ENCODE data around the gene EPHB1. TPM values are rescaled to one million over a fixed set of nuclear protein-coding genes. Genes with fewer than 3 reads are reported as not detected.
"Not testable (repeated sequence)": the region's sequence is repeated elsewhere in the genome, so short reads cannot be mapped to it uniquely, and the experiment has no call there.

EPHB1 gene
- total RNA-seq, 2 donors from 2014 or later = 0.68 to 0.71 TPM

DNA sequence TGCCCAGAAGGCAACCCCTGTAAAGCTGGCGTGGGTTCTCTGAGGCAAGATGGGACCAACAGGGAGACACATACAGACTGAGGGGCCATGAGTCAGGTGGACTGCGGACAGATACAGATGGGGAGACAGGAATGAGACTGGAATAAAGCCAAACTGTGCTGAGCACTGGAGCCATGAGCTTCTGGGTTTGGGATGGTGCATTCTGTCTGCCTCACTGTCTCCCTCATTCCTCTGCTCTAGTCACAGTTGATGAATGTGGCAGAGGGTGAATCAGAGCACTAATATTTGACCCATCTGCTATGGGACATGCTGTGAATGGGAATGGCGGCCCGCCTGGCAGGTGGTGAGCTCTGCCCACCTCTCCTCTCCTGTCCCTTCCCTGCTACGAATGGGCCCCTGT, 262.9 kb downstream of the EPHB1 start:
- TF ChIP-seq, protein P1, sequence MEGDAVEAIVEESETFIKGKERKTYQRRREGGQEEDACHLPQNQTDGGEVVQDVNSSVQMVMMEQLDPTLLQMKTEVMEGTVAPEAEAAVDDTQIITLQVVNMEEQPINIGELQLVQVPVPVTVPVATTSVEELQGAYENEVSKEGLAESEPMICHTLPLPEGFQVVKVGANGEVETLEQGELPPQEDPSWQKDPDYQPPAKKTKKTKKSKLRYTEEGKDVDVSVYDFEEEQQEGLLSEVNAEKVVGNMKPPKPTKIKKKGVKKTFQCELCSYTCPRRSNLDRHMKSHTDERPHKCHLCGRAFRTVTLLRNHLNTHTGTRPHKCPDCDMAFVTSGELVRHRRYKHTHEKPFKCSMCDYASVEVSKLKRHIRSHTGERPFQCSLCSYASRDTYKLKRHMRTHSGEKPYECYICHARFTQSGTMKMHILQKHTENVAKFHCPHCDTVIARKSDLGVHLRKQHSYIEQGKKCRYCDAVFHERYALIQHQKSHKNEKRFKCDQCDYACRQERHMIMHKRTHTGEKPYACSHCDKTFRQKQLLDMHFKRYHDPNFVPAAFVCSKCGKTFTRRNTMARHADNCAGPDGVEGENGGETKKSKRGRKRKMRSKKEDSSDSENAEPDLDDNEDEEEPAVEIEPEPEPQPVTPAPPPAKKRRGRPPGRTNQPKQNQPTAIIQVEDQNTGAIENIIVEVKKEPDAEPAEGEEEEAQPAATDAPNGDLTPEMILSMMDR (IDR thresholded peaks at IDR 0.05) = no peak
- DNase-seq (ENCODE audit: low spot score) (no peak), ATAC-seq (ENCODE audit: insufficient number of reproducible peaks, low FRiP score, low read depth) (no peak)
- H3K4me1 ChIP-seq (ENCODE audit: control insufficient read depth in 1 of 2, low read depth in 2 of 2) = no peaks in the 10 kb centered on the region
- no peaks in the 10 kb centered on the region for H3K9me3 ChIP-seq
- no peak overlapping the region for H3K4me3 ChIP-seq
- H3K36me3 ChIP-seq = no peaks in the 10 kb centered on the region
- no peak overlapping the region for H3K27ac ChIP-seq
- no peaks in the 10 kb centered on the region for H3K27me3 ChIP-seq (replicated peaks; ENCODE audit: insufficient read depth)

DNA sequence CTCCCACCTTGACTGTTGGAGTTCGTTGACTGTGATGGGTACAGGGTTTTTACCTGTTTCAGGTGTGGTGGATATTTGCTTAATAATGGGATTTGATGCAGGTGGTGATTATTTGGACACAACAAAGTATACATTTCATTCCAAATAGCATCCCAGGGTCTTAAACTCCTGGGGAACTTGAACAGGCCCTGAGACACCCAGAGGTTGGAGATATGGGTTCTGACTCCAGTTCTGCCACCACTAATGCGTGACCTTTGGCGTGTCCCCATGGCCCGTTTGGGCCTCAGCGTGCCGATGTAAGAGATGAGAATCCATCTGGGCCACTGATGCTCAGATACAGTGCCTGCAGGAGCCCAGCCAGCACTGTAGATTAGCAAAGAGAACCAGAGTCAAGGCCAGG, 264.5 kb downstream of the EPHB1 start:
- ATAC-seq (ENCODE audit: insufficient number of reproducible peaks, low FRiP score, low read depth) = no peak
- H3K27me3 ChIP-seq (replicated peaks; ENCODE audit: insufficient read depth) = no peaks in the 10 kb centered on the region
- no peak for DNase-seq (ENCODE audit: low spot score)

DNA sequence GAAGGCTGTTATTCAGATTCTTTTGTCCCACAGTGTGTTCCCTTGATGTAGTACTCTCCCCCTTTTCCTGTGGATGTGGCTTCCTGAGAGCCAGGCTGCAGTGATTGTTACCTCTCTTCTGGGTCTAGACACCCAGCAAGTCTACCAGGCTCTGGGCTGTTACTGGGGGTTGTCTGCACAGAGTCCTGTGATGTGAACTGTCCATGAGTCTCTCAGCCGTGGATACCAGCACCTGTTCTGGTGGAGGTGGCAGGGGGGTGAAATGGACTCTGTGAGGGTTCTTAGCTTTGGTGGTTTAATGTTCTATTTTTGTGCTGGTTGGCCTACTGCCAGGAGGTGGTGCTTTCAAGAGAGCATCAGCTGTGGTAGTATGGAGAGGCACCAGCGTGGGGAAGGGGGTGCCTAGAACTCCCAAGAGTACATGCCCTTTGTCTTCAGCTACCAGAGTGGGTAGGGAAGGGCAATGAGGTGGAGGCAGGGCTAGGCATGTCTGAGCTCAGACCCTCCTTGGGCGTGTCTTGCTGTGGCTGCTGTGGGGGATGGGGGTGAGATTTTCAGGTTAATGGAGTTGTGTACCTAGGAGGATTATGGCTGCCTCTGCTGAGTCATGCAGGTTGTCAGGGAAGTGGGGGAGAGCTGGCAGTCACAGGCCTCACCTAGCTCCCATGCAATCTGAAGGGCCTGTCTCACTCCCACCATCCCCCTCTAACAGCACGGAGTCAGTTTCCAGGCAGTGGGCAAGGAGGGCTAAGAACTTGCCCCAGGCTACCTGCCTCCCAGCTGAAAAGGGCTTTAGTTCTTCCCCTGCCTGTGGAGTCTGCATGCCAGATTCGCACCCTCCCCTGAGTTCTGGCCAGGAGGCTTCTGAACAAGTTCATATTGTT, 272.0 kb downstream of the EPHB1 start:
- not testable (repeated sequence) for H3K4me1 ChIP-seq (ENCODE audit: control insufficient read depth in 1 of 2, low read depth in 2 of 2); DNase-seq (ENCODE audit: low spot score); H3K4me3 ChIP-seq; ATAC-seq (ENCODE audit: insufficient number of reproducible peaks, low FRiP score, low read depth); H3K27me3 ChIP-seq (replicated peaks; ENCODE audit: insufficient read depth); H3K9me3 ChIP-seq; H3K27ac ChIP-seq; H3K36me3 ChIP-seq

More for the DNA sequence above, 264.5 kb downstream of the EPHB1 start:
- TF ChIP-seq, protein P1 (IDR thresholded peaks at IDR 0.05) = no peak
- Histone ChIP-seq H3K9me3 (no peaks in the 10 kb centered on the region), H3K4me3 (no peak overlapping the region), H3K4me1 (ENCODE audit: control insufficient read depth in 1 of 2, low read depth in 2 of 2) (no peaks in the 10 kb centered on the region), H3K36me3 (no peaks in the 10 kb centered on the region), H3K27ac (no peak overlapping the region)

DNA sequence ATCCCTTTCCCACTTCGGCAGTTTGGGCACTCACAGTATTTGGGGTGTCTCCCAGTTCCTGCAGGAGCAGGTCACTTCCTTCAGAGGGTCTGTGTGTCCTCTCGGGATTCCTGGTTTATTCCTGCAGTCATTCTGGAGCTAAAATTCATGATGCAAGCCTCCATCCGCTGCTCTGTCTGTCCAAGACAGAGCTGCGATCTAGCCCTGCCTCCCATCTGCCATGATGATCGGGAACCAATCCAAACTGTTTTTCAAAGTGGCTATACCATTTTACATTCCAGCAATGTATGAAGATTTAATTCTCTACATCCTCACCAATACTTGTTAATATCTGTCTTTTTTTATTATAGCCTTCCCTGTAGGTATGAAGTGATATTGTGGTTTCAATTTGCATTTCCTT, 273.0 kb downstream of the EPHB1 start:
- TF ChIP-seq, protein P1 (IDR thresholded peaks at IDR 0.05) = no peak
- Histone ChIP-seq H3K27me3 (replicated peaks; ENCODE audit: insufficient read depth) (no peaks in the 10 kb centered on the region), H3K4me1 (ENCODE audit: control insufficient read depth in 1 of 2, low read depth in 2 of 2) (no peaks in the 10 kb centered on the region), H3K36me3 (no peaks in the 10 kb centered on the region), H3K27ac (no peak overlapping the region), H3K4me3 (no peak overlapping the region), H3K9me3 (peaks cover 4% of the 10 kb centered on the region)
- ATAC-seq (ENCODE audit: insufficient number of reproducible peaks, low FRiP score, low read depth) (no peak), DNase-seq (ENCODE audit: low spot score) (no peak)

DNA sequence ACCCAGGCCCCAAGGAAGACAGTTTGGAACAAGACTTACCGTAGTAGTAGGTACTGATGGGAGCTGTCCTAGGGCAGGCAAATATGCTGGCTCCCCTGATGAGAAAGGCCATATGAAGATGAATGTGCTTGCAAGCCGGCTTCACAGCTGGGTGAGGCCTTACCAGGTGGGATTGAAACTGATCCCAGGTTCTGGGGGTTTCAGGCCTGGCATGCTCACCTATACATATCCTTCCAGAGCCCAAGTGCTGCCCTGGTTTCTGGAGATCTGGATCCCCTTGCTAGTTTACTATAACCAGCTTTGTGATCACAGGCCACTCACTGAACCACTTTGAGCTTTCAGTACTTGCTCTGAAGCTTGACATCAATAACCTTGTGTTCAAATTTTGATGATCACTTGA, 274.3 kb downstream of the EPHB1 start:
- no peak for DNase-seq (ENCODE audit: low spot score)
- Histone ChIP-seq H3K27me3 (replicated peaks; ENCODE audit: insufficient read depth) (no peaks in the 10 kb centered on the region), H3K27ac (no peak overlapping the region), H3K36me3 (no peaks in the 10 kb centered on the region), H3K9me3 (peaks cover 4% of the 10 kb centered on the region), H3K4me1 (ENCODE audit: control insufficient read depth in 1 of 2, low read depth in 2 of 2) (no peaks in the 10 kb centered on the region), H3K4me3 (no peak overlapping the region)
- no peak for ATAC-seq (ENCODE audit: insufficient number of reproducible peaks, low FRiP score, low read depth)
- TF ChIP-seq, protein P1 (IDR thresholded peaks at IDR 0.05) = no peak
